HepG2 (cell line): ENCODE measurements around the gene RABGGTA. TPM values are rescaled to one million over a fixed set of nuclear protein-coding genes. Genes with fewer than 3 reads are reported as not detected.
A peak's percentile ranks its signal among the peaks of the same experiment; 100 is the strongest.

ENCODE experiments used
- CREB1 ChIP-seq, 2 experiments: fragments of 450-650 bp in 1 of 2; IDR thresholded peaks; 2 replicates each; pipeline ENCODE4 v1.6.1; 2016 to 2017; ENCODE audit warnings: control low read depth in 1 of 2, mild to moderate bottlenecking in 1 of 2, missing compliant biosample characterization in 1 of 2, missing genetic modification characterization in 1 of 2
- FOXA1 ChIP-seq, 2 experiments: fragments of 450-650 bp in 1 of 2; sonication (generic) in 1 of 2; formaldehyde crosslinking in 1 of 2; IDR thresholded peaks; 2 replicates each; pipeline versions ENCODE4 v1.4.0 to v1.6.1; 2016 to 2020; ENCODE audit warnings: missing genetic modification reagents in 1 of 2
- FOXM1 ChIP-seq: sonication (generic); formaldehyde crosslinking; IDR thresholded peaks from 2 replicates; pipeline ENCODE4 v1.5.0; 2020; ENCODE audit warnings: missing genetic modification reagents
- HMGA1 ChIP-seq: sonication (generic); formaldehyde crosslinking; conservative IDR thresholded peaks from 2 replicates; pipeline ENCODE4 v1.4.0; 2020; ENCODE audit warnings: missing genetic modification reagents
- KLF6 ChIP-seq: IDR thresholded peaks from 2 replicates; pipeline ENCODE4 v1.8.0; 2016; ENCODE audit warnings: missing biosample characterization, missing genetic modification reagents
- MIER3 ChIP-seq: IDR thresholded peaks from 2 replicates; pipeline ENCODE4 v1.6.1; 2016; ENCODE audit warnings: missing compliant biosample characterization, borderline replicate concordance
- NFE2L2 ChIP-seq: fragments of 150-350 bp; IDR thresholded peaks from 2 replicates; pipeline ENCODE4 v1.6.1; 2014; ENCODE audit warnings: low read length
- PTBP1 ChIP-seq: fragments of 200-400 bp; formaldehyde crosslinking; IDR thresholded peaks from 2 replicates; pipeline ENCODE4 v1.6.1; 2018; ENCODE audit warnings: low read length, low read depth; ENCODE audit not compliant: poor library complexity, severe bottlenecking
- RBFOX2 ChIP-seq: fragments of 200-400 bp; formaldehyde crosslinking; IDR thresholded peaks from 2 replicates; pipeline ENCODE4 v1.6.1; 2017; ENCODE audit warnings: low read depth, mild to moderate bottlenecking, low read length
- RCOR2 ChIP-seq: IDR thresholded peaks from 2 replicates; pipeline ENCODE4 v1.6.1; 2016; ENCODE audit warnings: missing biosample characterization, missing genetic modification reagents
- SMC3 ChIP-seq: IDR thresholded peaks from 2 replicates; pipeline ENCODE4 v1.6.1; 2011; ENCODE audit warnings: low read length, improper control_type of control experiment
- SOX5 ChIP-seq: IDR thresholded peaks from 2 replicates; pipeline ENCODE4 v1.6.1; 2016; ENCODE audit warnings: borderline replicate concordance
- SRSF1 ChIP-seq: fragments of 200-400 bp; formaldehyde crosslinking; optimal IDR thresholded peaks from 2 replicates; pipeline ENCODE3; 2017; ENCODE audit warnings: mild to moderate bottlenecking, low read depth, low read length, moderate library complexity
- ZBTB1 ChIP-seq: sonication (generic); formaldehyde crosslinking; IDR thresholded peaks from 2 replicates; pipeline ENCODE4 v1.4.0; 2020; ENCODE audit warnings: missing genetic modification reagents, borderline replicate concordance
- ZMYM2 ChIP-seq: sonication (generic); formaldehyde crosslinking; IDR thresholded peaks from 2 replicates; pipeline ENCODE4 v1.8.0; 2022; ENCODE audit warnings: mild to moderate bottlenecking, missing genetic modification reagents
- ZMYM3 ChIP-seq: sonication (generic); formaldehyde crosslinking; IDR thresholded peaks from 2 replicates; pipeline ENCODE4 v1.5.1; 2020; ENCODE audit warnings: mild to moderate bottlenecking, missing genetic modification reagents
- ZNF263 ChIP-seq: sonication (generic); formaldehyde crosslinking; IDR thresholded peaks from 2 replicates; pipeline ENCODE4 v1.4.0; 2020; ENCODE audit warnings: missing genetic modification reagents
- ZNF775 ChIP-seq: sonication (generic); formaldehyde crosslinking; IDR thresholded peaks from 2 replicates; pipeline ENCODE4 v1.4.0; 2020; ENCODE audit warnings: missing genetic modification reagents, mild to moderate bottlenecking, moderate library complexity, borderline replicate concordance
- ZNF790 ChIP-seq: sonication (generic); formaldehyde crosslinking; IDR thresholded peaks from 2 replicates; pipeline ENCODE4 v1.8.0; 2022; ENCODE audit warnings: missing genetic modification reagents, mild to moderate bottlenecking, borderline replicate concordance
- ZNF839 ChIP-seq: sonication (generic); formaldehyde crosslinking; IDR thresholded peaks from 2 replicates; pipeline ENCODE4 v1.4.0; 2020; ENCODE audit warnings: missing genetic modification reagents, mild to moderate bottlenecking, borderline replicate concordance
- polyA plus RNA-seq, 8 experiments: library from polyadenylated mRNA; depleted of rRNA in 3 of 8; stranded (reverse) in 7 of 8; unstranded in 1 of 8; fragments of >200 nt; fragmentation: Illumina TruSeq in 4 of 8; extraction: Trizol in 4 of 8; gene quantifications; 2 replicates each; pipeline versions ENCODE4 v1.2.1 to v1.2.3, GENCODE V29; 2011 to 2016; ENCODE audit warnings: low read depth in 4 of 8, missing spikeins in 1 of 8, mixed read lengths in 1 of 8; ENCODE audit not compliant: insufficient read depth in 1 of 8
- total RNA-seq, 5 experiments: library from RNA; depleted of rRNA; stranded (reverse); fragments of >200 nt; fragmentation: Illumina TruSeq; extraction: Trizol; gene quantifications; 2 replicates each; pipeline ENCODE4 v1.2.3, GENCODE V29; 2016; ENCODE audit warnings: low read depth in 1 of 5
- TF ChIP-seq, protein P1 (sequence below): sonication (generic); formaldehyde crosslinking; IDR thresholded peaks from 2 replicates; pipeline ENCODE4; 2020; ENCODE audit warnings: missing genetic modification reagents, mild to moderate bottlenecking, borderline replicate concordance
- TF ChIP-seq, protein P2 (sequence below): sonication (generic); formaldehyde crosslinking; IDR thresholded peaks from 2 replicates; pipeline ENCODE4 v1.4.0; 2020; ENCODE audit warnings: mild to moderate bottlenecking, missing genetic modification reagents
- TF ChIP-seq, protein P3 (sequence below): sonication (generic); formaldehyde crosslinking; conservative IDR thresholded peaks from 2 replicates; pipeline ENCODE4 v1.4.0; 2020; ENCODE audit warnings: missing genetic modification reagents

Gene RABGGTA
- total and polyA plus RNA-seq, 2 of the 13 experiments (the other 11 are each of a cell fraction or from before 2014, with no cell fraction given), result 57.9 to 90.8 TPM

DNA sequence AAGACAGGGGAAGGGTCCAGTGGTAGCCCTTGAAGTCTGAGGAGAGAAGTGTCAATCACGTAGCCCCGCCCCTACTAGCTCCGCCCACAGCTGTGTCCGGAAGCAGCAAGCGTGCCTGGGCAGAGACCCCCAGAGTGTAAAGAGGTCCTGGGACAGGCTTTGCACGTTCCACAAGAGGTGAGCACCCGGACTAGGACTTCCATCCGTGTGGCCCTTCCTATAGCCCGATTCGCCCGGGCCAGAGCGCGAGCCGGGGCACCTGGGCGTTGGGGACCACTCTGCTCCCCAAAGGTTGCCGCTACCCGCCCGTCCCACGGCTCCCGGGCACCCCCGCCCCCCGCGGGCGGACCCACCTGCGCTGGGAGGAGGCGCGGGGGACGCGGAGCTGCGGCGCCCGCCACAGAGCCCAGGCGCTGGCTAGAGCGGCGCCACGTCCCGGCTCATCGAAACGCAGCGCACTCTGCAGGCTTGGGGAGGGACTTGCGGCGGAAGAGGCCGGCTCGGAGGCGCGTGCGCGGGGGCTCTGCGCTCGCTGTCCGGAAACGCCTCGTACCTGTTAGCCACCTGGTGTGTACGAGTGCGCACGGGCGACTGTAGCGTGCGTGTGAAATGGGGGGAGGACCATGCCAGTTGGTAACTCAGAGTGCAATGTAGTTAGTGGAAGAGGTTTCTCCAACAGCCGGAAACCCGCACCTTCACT, at the start of gene RABGGTA (continued):
- peak; percentile 71; the same call in 1 of the 2 replicates for TF ChIP-seq CREB1 (IDR thresholded peaks at IDR 0.05)
- no peak for TF ChIP-seq CREB1 (CRISPR knock-in tag; IDR thresholded peaks at IDR 0.05)
- TF ChIP-seq SRSF1, result peak; percentile 98
- no peak for TF ChIP-seq ZNF775 (CRISPR knock-in tag)
- no peak for TF ChIP-seq FOXA1 (IDR thresholded peaks at IDR 0.05)
- TF ChIP-seq FOXA1 (CRISPR knock-in tag; IDR thresholded peaks at IDR 0.05), result peak; percentile 84
- peak; percentile 91 for TF ChIP-seq FOXM1 (CRISPR knock-in tag)
- TF ChIP-seq ZNF839 (CRISPR knock-in tag), result peak; percentile 99; the same call in 1 of the 2 replicates
- no peak for TF ChIP-seq NFE2L2
- peak; percentile 100 for TF ChIP-seq RBFOX2
- TF ChIP-seq ZNF790, result peak; percentile 98
- TF ChIP-seq, protein P1, sequence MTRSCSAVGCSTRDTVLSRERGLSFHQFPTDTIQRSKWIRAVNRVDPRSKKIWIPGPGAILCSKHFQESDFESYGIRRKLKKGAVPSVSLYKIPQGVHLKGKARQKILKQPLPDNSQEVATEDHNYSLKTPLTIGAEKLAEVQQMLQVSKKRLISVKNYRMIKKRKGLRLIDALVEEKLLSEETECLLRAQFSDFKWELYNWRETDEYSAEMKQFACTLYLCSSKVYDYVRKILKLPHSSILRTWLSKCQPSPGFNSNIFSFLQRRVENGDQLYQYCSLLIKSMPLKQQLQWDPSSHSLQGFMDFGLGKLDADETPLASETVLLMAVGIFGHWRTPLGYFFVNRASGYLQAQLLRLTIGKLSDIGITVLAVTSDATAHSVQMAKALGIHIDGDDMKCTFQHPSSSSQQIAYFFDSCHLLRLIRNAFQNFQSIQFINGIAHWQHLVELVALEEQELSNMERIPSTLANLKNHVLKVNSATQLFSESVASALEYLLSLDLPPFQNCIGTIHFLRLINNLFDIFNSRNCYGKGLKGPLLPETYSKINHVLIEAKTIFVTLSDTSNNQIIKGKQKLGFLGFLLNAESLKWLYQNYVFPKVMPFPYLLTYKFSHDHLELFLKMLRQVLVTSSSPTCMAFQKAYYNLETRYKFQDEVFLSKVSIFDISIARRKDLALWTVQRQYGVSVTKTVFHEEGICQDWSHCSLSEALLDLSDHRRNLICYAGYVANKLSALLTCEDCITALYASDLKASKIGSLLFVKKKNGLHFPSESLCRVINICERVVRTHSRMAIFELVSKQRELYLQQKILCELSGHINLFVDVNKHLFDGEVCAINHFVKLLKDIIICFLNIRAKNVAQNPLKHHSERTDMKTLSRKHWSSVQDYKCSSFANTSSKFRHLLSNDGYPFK (CRISPR knock-in tag), result peak; percentile 94
- TF ChIP-seq SMC3, result peak; percentile 26; the same call in 1 of the 2 replicates
- no peak for TF ChIP-seq PTBP1
- TF ChIP-seq, protein P2, sequence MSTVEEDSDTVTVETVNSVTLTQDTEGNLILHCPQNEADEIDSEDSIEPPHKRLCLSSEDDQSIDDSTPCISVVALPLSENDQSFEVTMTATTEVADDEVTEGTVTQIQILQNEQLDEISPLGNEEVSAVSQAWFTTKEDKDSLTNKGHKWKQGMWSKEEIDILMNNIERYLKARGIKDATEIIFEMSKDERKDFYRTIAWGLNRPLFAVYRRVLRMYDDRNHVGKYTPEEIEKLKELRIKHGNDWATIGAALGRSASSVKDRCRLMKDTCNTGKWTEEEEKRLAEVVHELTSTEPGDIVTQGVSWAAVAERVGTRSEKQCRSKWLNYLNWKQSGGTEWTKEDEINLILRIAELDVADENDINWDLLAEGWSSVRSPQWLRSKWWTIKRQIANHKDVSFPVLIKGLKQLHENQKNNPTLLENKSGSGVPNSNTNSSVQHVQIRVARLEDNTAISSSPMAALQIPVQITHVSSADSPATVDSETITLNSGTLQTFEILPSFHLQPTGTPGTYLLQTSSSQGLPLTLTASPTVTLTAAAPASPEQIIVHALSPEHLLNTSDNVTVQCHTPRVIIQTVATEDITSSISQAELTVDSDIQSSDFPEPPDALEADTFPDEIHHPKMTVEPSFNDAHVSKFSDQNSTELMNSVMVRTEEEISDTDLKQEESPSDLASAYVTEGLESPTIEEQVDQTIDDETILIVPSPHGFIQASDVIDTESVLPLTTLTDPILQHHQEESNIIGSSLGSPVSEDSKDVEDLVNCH (CRISPR knock-in tag), result no peak; the same call in 1 of the 2 replicates
- peak; percentile 99 for TF ChIP-seq KLF6
- TF ChIP-seq MIER3 (CRISPR knock-in tag), result peak; percentile 98
- TF ChIP-seq ZBTB1, result 0 out of 2 replicates have a peak, but pooled peaks have one; percentile 3
- TF ChIP-seq SOX5 (CRISPR knock-in tag), result peak; percentile 89
- TF ChIP-seq ZMYM3 (CRISPR knock-in tag), result peak; percentile 21; the same call in 1 of the 2 replicates
- peak; percentile 89 for TF ChIP-seq ZMYM2 (CRISPR knock-in tag)
- no peak for TF ChIP-seq HMGA1 (CRISPR knock-in tag)
- TF ChIP-seq RCOR2 (CRISPR knock-in tag), result peak; percentile 68; the same call in 1 of the 2 replicates
- TF ChIP-seq, protein P3, sequence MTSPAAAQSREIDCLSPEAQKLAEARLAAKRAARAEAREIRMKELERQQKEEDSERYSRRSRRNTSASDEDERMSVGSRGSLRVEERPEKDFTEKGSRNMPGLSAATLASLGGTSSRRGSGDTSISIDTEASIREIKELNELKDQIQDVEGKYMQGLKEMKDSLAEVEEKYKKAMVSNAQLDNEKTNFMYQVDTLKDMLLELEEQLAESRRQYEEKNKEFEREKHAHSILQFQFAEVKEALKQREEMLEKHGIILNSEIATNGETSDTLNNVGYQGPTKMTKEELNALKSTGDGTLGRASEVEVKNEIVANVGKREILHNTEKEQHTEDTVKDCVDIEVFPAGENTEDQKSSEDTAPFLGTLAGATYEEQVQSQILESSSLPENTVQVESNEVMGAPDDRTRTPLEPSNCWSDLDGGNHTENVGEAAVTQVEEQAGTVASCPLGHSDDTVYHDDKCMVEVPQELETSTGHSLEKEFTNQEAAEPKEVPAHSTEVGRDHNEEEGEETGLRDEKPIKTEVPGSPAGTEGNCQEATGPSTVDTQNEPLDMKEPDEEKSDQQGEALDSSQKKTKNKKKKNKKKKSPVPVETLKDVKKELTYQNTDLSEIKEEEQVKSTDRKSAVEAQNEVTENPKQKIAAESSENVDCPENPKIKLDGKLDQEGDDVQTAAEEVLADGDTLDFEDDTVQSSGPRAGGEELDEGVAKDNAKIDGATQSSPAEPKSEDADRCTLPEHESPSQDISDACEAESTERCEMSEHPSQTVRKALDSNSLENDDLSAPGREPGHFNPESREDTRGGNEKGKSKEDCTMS (CRISPR knock-in tag), result no peak
- TF ChIP-seq ZNF263 (CRISPR knock-in tag), result peak; percentile 91
